Osteoblast (primary cell): Measurements from ENCODE around the gene F7. TPM values are rescaled to one million over a fixed set of nuclear protein-coding genes. Genes with fewer than 3 reads are reported as not detected.

Experiments
- DNase-seq: peaks from one replicate; pipeline ENCODE4 v3.0.0; 2011; ENCODE audit warnings: low spot score, mixed read lengths; ENCODE audit not compliant: insufficient read length; ENCODE audit errors: missing footprints
- H2AFZ ChIP-seq: 2 replicates; pipeline ENCODE4 v1.6.0; 2011; ENCODE audit warnings: mild to moderate bottlenecking, low read length
- H3K27ac ChIP-seq: 2 replicates; pipeline ENCODE4 v1.5.1; 2011; ENCODE audit warnings: mild to moderate bottlenecking, low read depth, low read length, moderate library complexity
- H3K27me3 ChIP-seq: 2 replicates; pipeline ENCODE4 v1.6.0; 2012; ENCODE audit warnings: mild to moderate bottlenecking, control low read depth, inconsistent platforms, low read length, moderate library complexity; ENCODE audit not compliant: insufficient read depth
- H3K36me3 ChIP-seq: 2 replicates; pipeline ENCODE4 v1.5.1; 2011; ENCODE audit warnings: mild to moderate bottlenecking, low read length, control low read depth, moderate library complexity; ENCODE audit not compliant: insufficient read depth
- H3K4me1 ChIP-seq: 2 replicates; pipeline ENCODE4 v1.5.1; 2011; ENCODE audit warnings: mild to moderate bottlenecking, low read length, control low read depth, moderate library complexity; ENCODE audit not compliant: insufficient read depth
- H3K4me2 ChIP-seq: 2 replicates; pipeline ENCODE4 v1.6.0; 2011; ENCODE audit warnings: mild to moderate bottlenecking, low read length; ENCODE audit not compliant: insufficient read depth
- H3K4me3 ChIP-seq: fragments of 200-600 bp; sonication (generic); 3 replicates; pipeline ENCODE4 v1.5.1; 2012; ENCODE audit warnings: mild to moderate bottlenecking, low read length, inconsistent platforms; ENCODE audit not compliant: insufficient read depth
- H3K79me2 ChIP-seq: 2 replicates; pipeline ENCODE4 v1.6.0; 2012; ENCODE audit warnings: mild to moderate bottlenecking, low read length, control low read depth, inconsistent platforms; ENCODE audit not compliant: insufficient read depth
- H3K9me3 ChIP-seq: 2 replicates; pipeline ENCODE4 v1.5.1; 2011; ENCODE audit warnings: low read depth, low read length, control low read depth
- H4K20me1 ChIP-seq: 2 replicates; pipeline ENCODE4 v1.6.0; 2012; ENCODE audit warnings: mild to moderate bottlenecking, low read length, control low read depth; ENCODE audit not compliant: insufficient read depth
- CTCF ChIP-seq: IDR thresholded peaks from 2 replicates; pipeline ENCODE4 v1.5.1; 2011; ENCODE audit warnings: mild to moderate bottlenecking, low read depth, low read length, moderate library complexity; ENCODE audit errors: extremely low read depth
- total RNA-seq: library from RNA; depleted of rRNA; stranded (reverse); fragments of >200 nt; gene quantifications from 2 replicates; pipeline ENCODE4 v1.2.3, GENCODE V29; 2012

The F7 gene
- total RNA-seq, 1 donor: under 0.01 TPM

- H3K9me3 ChIP-seq: no peaks in the 10 kb centered on the region
- H3K79me2 ChIP-seq: no peaks in the 10 kb centered on the region
- H3K27ac ChIP-seq: no peak overlapping the region
- no peaks in the 10 kb centered on the region for H3K36me3 ChIP-seq
- no peak for TF ChIP-seq CTCF
- H3K4me3 ChIP-seq: no peak overlapping the region
- H4K20me1 ChIP-seq: peaks cover 4% of the 10 kb centered on the region
- DNase-seq: peak; percentile 99
- H3K4me1 ChIP-seq: peaks cover 9% of the 10 kb centered on the region
- H3K27me3 ChIP-seq: peaks cover 13% of the 10 kb centered on the region
- H3K4me2 ChIP-seq: peak overlapping the region; percentile 61
- H2AFZ ChIP-seq: no peak overlapping the region
These were observed 40.8 kb upstream of the F7 start for GRCh38 chr13:113064534-113065405.

GRCh38 chr13:113065406-113066141 lies 40.0 kb upstream of the F7 start:
- no peak for TF ChIP-seq CTCF
- no peaks in the 10 kb centered on the region for H3K79me2 ChIP-seq
- H3K36me3 ChIP-seq: no peaks in the 10 kb centered on the region
- H3K4me2 ChIP-seq: no peak overlapping the region
- no peak overlapping the region for H2AFZ ChIP-seq
- no peaks in the 10 kb centered on the region for H3K9me3 ChIP-seq
- H3K27ac ChIP-seq: no peak overlapping the region
- H4K20me1 ChIP-seq: peaks cover 4% of the 10 kb centered on the region
- DNase-seq: no peak
- peaks cover 14% of the 10 kb centered on the region for H3K27me3 ChIP-seq
- H3K4me3 ChIP-seq: no peak overlapping the region
- peaks cover 9% of the 10 kb centered on the region for H3K4me1 ChIP-seq

GRCh38 chr13:113066142-113066455 lies 39.5 kb upstream of the F7 start:
- peaks cover 17% of the 10 kb centered on the region for H3K27me3 ChIP-seq
- no peaks in the 10 kb centered on the region for H3K36me3 ChIP-seq
- TF ChIP-seq CTCF: no peak
- no peaks in the 10 kb centered on the region for H3K79me2 ChIP-seq
- no peak overlapping the region for H2AFZ ChIP-seq
- H3K4me1 ChIP-seq: peaks cover 9% of the 10 kb centered on the region
- H4K20me1 ChIP-seq: peaks cover 4% of the 10 kb centered on the region
- H3K27ac ChIP-seq: no peak overlapping the region
- no peaks in the 10 kb centered on the region for H3K9me3 ChIP-seq
- no peak overlapping the region for H3K4me2 ChIP-seq
- H3K4me3 ChIP-seq: no peak overlapping the region
- no peak for DNase-seq

GRCh38 chr13:113066746-113067145 lies 38.8 kb upstream of the F7 start:
- no peak overlapping the region for H3K4me3 ChIP-seq
- no peak for TF ChIP-seq CTCF

More at GRCh38 chr13:113066746-113067145, 38.8 kb upstream of the F7 start:
- no peak overlapping the region for H2AFZ ChIP-seq
- H3K4me2 ChIP-seq: no peak overlapping the region
- H3K36me3 ChIP-seq: no peaks in the 10 kb centered on the region
- no peak overlapping the region for H3K27ac ChIP-seq
- no peaks in the 10 kb centered on the region for H3K79me2 ChIP-seq
- H3K9me3 ChIP-seq: no peaks in the 10 kb centered on the region
- peaks cover 4% of the 10 kb centered on the region for H4K20me1 ChIP-seq
- DNase-seq: no peak
- H3K27me3 ChIP-seq: peaks cover 17% of the 10 kb centered on the region
- peaks cover 9% of the 10 kb centered on the region for H3K4me1 ChIP-seq
